K562 (cell line): Measurements from ENCODE around the gene EDN2. TPM values are rescaled to one million over a fixed set of nuclear protein-coding genes. Genes with fewer than 3 reads are reported as not detected.

Experiments used
- ATAC-seq: fragments of 200-7000 bp; cut with Tn5 transposase; 3 replicates; pipeline ENCODE4 v1.9.1; 2020; ENCODE audit warnings: moderate library complexity
- BruUV-seq: library from RNA; stranded (reverse); fragments of 400-500 nt; replicated peaks from 2 replicates; lab custom pipeline; 2021; lab: Mats Ljungman, UMichigan
- CTCF ChIA-PET: fragments of 300-600 bp; formaldehyde crosslinking; extraction: SDS; loops from one replicate; lab custom pipeline; 2021; ENCODE audit warnings: low intra/inter-chr PET ratio; lab: Yijun Ruan, JAX
- POLR2A ChIA-PET: fragments of 300-600, 350-650 bp; sonication (Branson Sonifier 250); formaldehyde crosslinking; extraction: SDS; loops from one replicate; lab custom pipeline; 2021; ENCODE audit warnings: antibody characterized with exemption, inconsistent platforms; lab: Yijun Ruan, JAX
- DNase-seq, 4 experiments: peaks; one replicate each; pipeline versions ENCODE4 v3.0.0 to v3.0.0-alpha.2; 2011 to 2018; ENCODE audit warnings: low spot score in 3 of 4, mixed read lengths in 3 of 4; ENCODE audit errors: extremely low read depth in 1 of 4
- FAIRE-seq: peaks from 2 replicates; lab custom pipeline; 2011; peaks lifted over from hg19 to GRCh38; lab: Jason Lieb, UNC
- H2AFZ ChIP-seq: 2 replicates; pipeline ENCODE4 v1.6.0; 2011; ENCODE audit warnings: low read depth, low read length, control low read depth, inconsistent platforms
- H3K27ac ChIP-seq: fragments of 200-600 bp; 3 replicates; pipeline ENCODE4 v1.8.0; 2011; ENCODE audit warnings: low read depth, mild to moderate bottlenecking, control low read depth, inconsistent platforms, low read length, moderate library complexity, mixed read lengths; ENCODE audit errors: extremely low read depth
- H3K27me3 ChIP-seq, 2 experiments: fragments of 300-600 bp in 1 of 2; 2 replicates in 1 of 2; 3 replicates in 1 of 2; pipeline versions ENCODE4 v1.6.0 to v1.8.0; 2011; ENCODE audit warnings: inconsistent platforms in 2 of 2, low read length in 2 of 2, mild to moderate bottlenecking in 1 of 2, mixed read lengths in 1 of 2, moderate library complexity in 1 of 2; ENCODE audit not compliant: control insufficient read depth in 2 of 2, insufficient read depth in 2 of 2
- H3K36me3 ChIP-seq: fragments of 300-600 bp; 3 replicates; pipeline ENCODE4 v1.8.0; 2011; ENCODE audit warnings: mild to moderate bottlenecking, low read length, inconsistent platforms; ENCODE audit not compliant: control insufficient read depth, insufficient read depth
- H3K4me1 ChIP-seq, 2 experiments: fragments of 200-600 bp in 1 of 2; replicated peaks in 1 of 2; 2 replicates in 1 of 2; 3 replicates in 1 of 2; pipeline versions ENCODE4 v1.5.1 to v1.8.0; 2011; ENCODE audit warnings: inconsistent platforms in 2 of 2, low read length in 2 of 2, mild to moderate bottlenecking in 1 of 2, mixed read lengths in 1 of 2, moderate library complexity in 1 of 2; ENCODE audit not compliant: control insufficient read depth in 2 of 2, insufficient read depth in 2 of 2
- H3K4me2 ChIP-seq: 2 replicates; pipeline ENCODE4 v1.6.1; 2011; ENCODE audit warnings: low read length, control low read depth, inconsistent platforms, mixed read lengths; ENCODE audit not compliant: insufficient read depth
- H3K4me3 ChIP-seq: fragments of 200-600 bp; sonication (generic), shearing (Covaris generic); 2 replicates; pipeline ENCODE4 v1.5.1; 2016; ENCODE audit warnings: control low read depth, inconsistent platforms
- H3K79me2 ChIP-seq: fragments of 200-600 bp; 3 replicates; pipeline ENCODE4 v1.8.0; 2011; ENCODE audit warnings: low read length, inconsistent platforms; ENCODE audit not compliant: control insufficient read depth, insufficient read depth
- H3K9ac ChIP-seq, 2 experiments: 2 replicates each; pipeline versions ENCODE4 v1.6.0 to v1.6.1; 2011; ENCODE audit warnings: low read depth in 2 of 2, low read length in 2 of 2, control low read depth in 1 of 2, inconsistent platforms in 1 of 2, mild to moderate bottlenecking in 1 of 2, mixed read lengths in 1 of 2; ENCODE audit not compliant: insufficient read depth in 1 of 2
- H3K9me1 ChIP-seq: one replicate; pipeline ENCODE4 v1.6.0; 2011; ENCODE audit warnings: inconsistent platforms, mild to moderate bottlenecking, low read length, moderate library complexity; ENCODE audit not compliant: control insufficient read depth, insufficient read depth
- H3K9me3 ChIP-seq: replicated peaks from 2 replicates; pipeline ENCODE4 v1.5.1; 2011; ENCODE audit warnings: low read depth, low read length, inconsistent platforms; ENCODE audit not compliant: control insufficient read depth, insufficient read depth
- H4K20me1 ChIP-seq: replicated peaks from 2 replicates; pipeline ENCODE4 v1.6.1; 2011; ENCODE audit warnings: low read length, inconsistent platforms, mixed read lengths; ENCODE audit not compliant: control insufficient read depth, insufficient read depth
- ARID4B ChIP-seq: sonication (generic); formaldehyde crosslinking; IDR thresholded peaks from 2 replicates; pipeline ENCODE4 v1.8.0; 2022; ENCODE audit warnings: mild to moderate bottlenecking, missing genetic modification reagents
- CREBBP ChIP-seq: IDR thresholded peaks from one replicate; pipeline ENCODE4 v1.6.1; 2012; ENCODE audit warnings: low read depth, mild to moderate bottlenecking, control low read depth, inconsistent platforms, low read length
- CSDE1 ChIP-seq, 2 experiments: fragments of 450-650 bp; IDR thresholded peaks; 2 replicates each; pipeline ENCODE4 v1.6.1; 2016; ENCODE audit warnings: mild to moderate bottlenecking in 1 of 2
- CTCF ChIP-seq, 3 experiments: IDR thresholded peaks in 2 of 3; conservative IDR thresholded peaks in 1 of 3; 2 replicates each; pipeline ENCODE4 v1.5.1; 2011 to 2012; ENCODE audit warnings: low read length in 3 of 3, mild to moderate bottlenecking in 3 of 3, control low read depth in 2 of 3, improper control_type of control experiment in 1 of 3, inconsistent platforms in 1 of 3, low read depth in 1 of 3, mixed read lengths in 1 of 3, moderate library complexity in 1 of 3; ENCODE audit not compliant: insufficient read depth in 2 of 3
- DACH1 ChIP-seq: fragments of 450-650 bp; IDR thresholded peaks from 2 replicates; pipeline ENCODE4 v1.6.1; 2018; ENCODE audit not compliant: partially characterized antibody
- FOXO4 ChIP-seq: fragments of 450-650 bp; formaldehyde crosslinking; IDR thresholded peaks from 2 replicates; pipeline ENCODE4 v1.4.0; 2020; ENCODE audit warnings: mild to moderate bottlenecking, moderate library complexity
- RBBP5 ChIP-seq: fragments of 200-600 bp; sonication (generic); IDR thresholded peaks from 2 replicates; pipeline ENCODE4 v1.6.1; 2012; ENCODE audit warnings: borderline replicate concordance, mild to moderate bottlenecking, low read length, control low read depth, inconsistent platforms; ENCODE audit not compliant: insufficient read depth, poor library complexity, severe bottlenecking
- SMC3 ChIP-seq: conservative IDR thresholded peaks from 2 replicates; pipeline ENCODE4 v1.6.1; 2011; ENCODE audit warnings: low read depth, low read length, improper control_type of control experiment; ENCODE audit not compliant: insufficient read depth
- TAF9B ChIP-seq: fragments of 450-650 bp; IDR thresholded peaks from 2 replicates; pipeline ENCODE4 v1.6.1; 2018; ENCODE audit warnings: mild to moderate bottlenecking; ENCODE audit not compliant: partially characterized antibody
- THRB ChIP-seq: fragments of 450-650 bp; formaldehyde crosslinking; conservative IDR thresholded peaks from 2 replicates; pipeline ENCODE4 v1.4.0; 2022; ENCODE audit warnings: mild to moderate bottlenecking, missing genetic modification characterization
- ZNF212 ChIP-seq: fragments of 450-650 bp; formaldehyde crosslinking; IDR thresholded peaks from 2 replicates; pipeline ENCODE4 v1.4.0; 2020; ENCODE audit warnings: mild to moderate bottlenecking
- ZNF263 ChIP-seq: sonication (generic); formaldehyde crosslinking; IDR thresholded peaks from 2 replicates; pipeline ENCODE4 v1.8.0; 2022; ENCODE audit warnings: mild to moderate bottlenecking, missing genetic modification reagents, borderline replicate concordance
- ZNF431 ChIP-seq: sonication (generic); formaldehyde crosslinking; IDR thresholded peaks from 2 replicates; pipeline ENCODE4 v1.8.0; 2022; ENCODE audit warnings: mild to moderate bottlenecking, missing genetic modification reagents
- ZNF785 ChIP-seq: fragments of 250-450 bp; sonication (Bioruptor Pico); IDR thresholded peaks from 2 replicates; pipeline ENCODE4 v1.4.0; 2020; ENCODE audit warnings: mild to moderate bottlenecking
- WGBS: fragments of 100-300 bp; shearing (Covaris generic); methylation state at CpG from one replicate; pipeline ENCODE4 v1.1.6; 2016; ENCODE audit warnings: low coverage, mixed read lengths; ENCODE audit not compliant: insufficient coverage; ENCODE audit errors: missing lambda C conversion rate; 5-methylcytosine and 5-hydroxymethylcytosine counted together
- in situ Hi-C: fragments of 300-500 bp; cut with MboI; formaldehyde crosslinking; loops from 4 replicates; pipeline ENCODE4 v1.15.0; 2018; ENCODE audit warnings: inconsistent platforms, mixed read lengths
- intact Hi-C: fragments of 100-400 bp; cut with micrococcal nuclease; formaldehyde crosslinking; loops from 2 replicates; pipeline ENCODE4 v1.14.2; 2022
- polyA plus RNA-seq, 8 experiments: library from polyadenylated mRNA; depleted of rRNA in 4 of 8; stranded (reverse) in 5 of 8; unstranded in 3 of 8; fragments of >200 nt; fragmentation: Nextera tagmentation in 2 of 8; fragmentation: Illumina TruSeq in 1 of 8; extraction: Ambion mirVana in 2 of 8; extraction: Trizol in 1 of 8; gene quantifications; 2 replicates each; pipeline versions ENCODE4 v1.2.1 to v1.2.3, GENCODE V29; 2011 to 2014; ENCODE audit warnings: inconsistent platforms in 1 of 8, missing spikeins in 1 of 8
- total RNA-seq, 7 experiments: library from RNA; depleted of rRNA in 6 of 7; stranded (reverse); fragments of >200 nt in 6 of 7; fragmentation: Illumina TruSeq in 2 of 7; extraction: Trizol in 2 of 7; gene quantifications; 2 replicates each; pipeline versions ENCODE4 v1.2.1 to v1.2.3, GENCODE V29; 2011 to 2021; ENCODE audit warnings: low replicate concordance in 1 of 7

The EDN2 gene
- total and polyA plus RNA-seq, 9 of the 15 experiments (the other 6 are each of a cell fraction or from before 2014, with no cell fraction given): not detected

- CTCF ChIA-PET: no interaction called here
- DNase-seq (peak; percentile 23 to 64 (median 62)), ATAC-seq (peak; percentile 43; the same call in 1 of the 3 replicates)
- TF ChIP-seq RBBP5 (no peak), FOXO4 (CRISPR knock-in tag) (no peak), ARID4B (CRISPR knock-in tag) (no peak), ZNF212 (no peak), THRB (CRISPR knock-in tag) (no peak), ZNF785 (CRISPR knock-in tag) (no peak), DACH1 (no peak), ZNF431 (CRISPR knock-in tag) (no peak), CSDE1 (IDR thresholded peaks at IDR 0.05) (no peak), ZNF263 (CRISPR knock-in tag) (peak; percentile 83), CTCF (IDR thresholded peaks at IDR 0.05 in 2 of 3, conservative IDR thresholded peaks at IDR 0.05 in 1 of 3; ENCODE audit: insufficient read depth in 2 of 3, low read depth in 1 of 3, low read length in 3 of 3) (peak; percentile 51 to 75 (median 52)), SMC3 (no peak), CREBBP (no peak), TAF9B (no peak)
These were observed 28.9 kb upstream of the EDN2 start for GRCh38 chr1:41513383-41513735.

More at GRCh38 chr1:41513383-41513735, 28.9 kb upstream of the EDN2 start:
- intact Hi-C loops: no loop called here
- no peaks in the 10 kb centered on the region for H3K79me2 ChIP-seq
- no TSS peak for BruUV-seq
- no peak overlapping the region for H3K4me2 ChIP-seq
- H3K9me1 ChIP-seq: peaks cover 2% of the 10 kb centered on the region
- WGBS: 3% methylated on average over 15 of the region's 17 CpGs
- peaks cover 13% of the 10 kb centered on the region for H4K20me1 ChIP-seq
- H3K27ac ChIP-seq: no peak overlapping the region
- H3K4me1 ChIP-seq: peaks cover 0 to 28% of the 10 kb centered on the region in 2 experiments; a peak in 2 of 5 replicates
- in situ Hi-C loops: no loop called here
- peak; percentile 68 for FAIRE-seq
- POLR2A ChIA-PET: interaction anchor here (1.2 kb wide), 1 partner anchor 11 kb away, joined by 3 read pairs; no protein-coding TSS in a partner anchor
- peaks cover 44 to 79% of the 10 kb centered on the region in 2 experiments; a peak in 4 of 5 replicates for H3K27me3 ChIP-seq
- H3K9me3 ChIP-seq: no peaks in the 10 kb centered on the region
- no peak overlapping the region for H3K9ac ChIP-seq
- no peak overlapping the region for H2AFZ ChIP-seq
- no peak overlapping the region for H3K4me3 ChIP-seq
- no peaks in the 10 kb centered on the region for H3K36me3 ChIP-seq
